Fibroblast of skin of left quadriceps (primary cell): Measurements from ENCODE around the gene CTSV.
"Not testable (repeated sequence)": the region's sequence is repeated elsewhere in the genome, so short reads cannot be mapped to it uniquely, and the experiment has no call there.

ENCODE experiments used
- DNase-seq, 2 experiments: peaks; one replicate each; pipeline ENCODE4 v3.0.0-alpha.2; 2013; ENCODE audit warnings: low read depth in 2 of 2

CTSV gene

DNA sequence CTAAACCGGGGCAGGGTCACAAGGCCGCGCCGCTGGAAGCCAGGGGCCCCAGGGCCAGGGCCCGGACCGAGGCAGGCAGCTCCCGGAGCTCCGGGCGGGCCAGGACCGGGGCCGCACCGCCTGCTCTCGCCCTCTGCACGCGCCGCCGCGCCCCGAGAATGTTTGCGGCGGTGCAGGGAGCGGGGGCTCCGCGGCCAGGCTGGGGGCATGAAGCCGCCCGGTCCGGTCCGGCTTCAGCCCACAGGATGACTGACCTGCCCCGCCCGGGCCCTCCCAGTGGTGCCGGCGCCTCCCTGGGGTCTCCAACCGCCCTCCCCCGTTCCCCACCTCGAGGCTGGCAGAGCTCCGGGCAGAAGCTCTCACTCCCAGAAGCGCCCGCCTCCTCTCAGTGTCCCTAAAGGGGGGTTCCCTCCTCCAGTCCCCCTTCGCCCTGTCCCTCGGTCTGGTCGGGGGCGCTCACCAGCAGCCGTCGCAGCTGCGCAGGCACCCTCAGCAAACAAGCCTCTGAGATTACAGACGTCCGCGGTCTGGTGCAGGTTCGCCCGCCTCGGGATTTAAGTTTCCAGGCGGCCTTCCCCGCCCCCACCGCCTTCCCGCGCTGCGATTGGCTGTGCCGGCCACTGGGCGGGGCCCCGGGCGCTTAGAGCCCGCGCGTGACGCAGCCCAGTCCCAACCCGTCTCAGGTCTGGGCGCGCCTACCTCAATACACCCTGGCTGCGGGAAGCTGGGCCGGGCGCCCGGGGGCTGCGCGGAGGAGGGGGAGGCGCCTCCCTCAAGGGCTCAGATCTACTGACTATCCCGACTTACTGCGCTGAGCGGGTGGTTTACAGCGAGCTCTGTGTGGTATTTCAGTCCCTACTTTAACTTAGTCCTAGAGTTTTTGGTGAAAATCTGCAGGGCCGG is at the start of gene CTSV:
Gene CTSV, minus strand, starts transcription at position 532 of the 903 bp plus-strand sequence. CDS start 1,099 bp downstream, outside the sequence.
- DNase-seq = peak; percentile 37 to 41

- DNase-seq = not testable (repeated sequence)
Measured at GRCh38 chr9:97087668-97088215, 48.8 kb upstream of the CTSV start.

- DNase-seq = not testable (repeated sequence)
Measured at GRCh38 chr9:97084562-97084991, 45.6 kb upstream of the CTSV start.

DNA sequence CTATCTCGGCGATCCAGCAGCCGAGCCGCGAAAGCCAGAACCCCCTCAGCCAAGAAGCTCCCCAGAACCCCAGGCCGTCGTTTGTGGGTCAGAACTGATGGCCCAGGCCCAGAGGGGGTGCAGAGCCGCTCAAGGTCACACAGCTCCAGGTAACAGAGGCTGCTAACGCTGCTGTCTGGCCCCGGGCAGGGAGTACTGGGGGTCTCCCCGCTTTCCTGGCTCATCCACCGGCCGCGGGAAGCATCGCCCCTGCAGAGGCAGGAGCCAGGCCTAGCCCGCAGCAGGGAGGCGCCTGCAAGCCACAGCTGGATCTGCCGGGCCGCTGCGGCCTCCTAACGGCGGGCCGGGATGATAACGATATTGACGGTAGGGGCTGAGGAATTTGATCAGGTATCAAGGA is 39.4 kb upstream of the CTSV start:
- DNase-seq = no peak

- DNase-seq = no peak
Measured at GRCh38 chr9:97077452-97078295, 38.7 kb upstream of the CTSV start.

DNA sequence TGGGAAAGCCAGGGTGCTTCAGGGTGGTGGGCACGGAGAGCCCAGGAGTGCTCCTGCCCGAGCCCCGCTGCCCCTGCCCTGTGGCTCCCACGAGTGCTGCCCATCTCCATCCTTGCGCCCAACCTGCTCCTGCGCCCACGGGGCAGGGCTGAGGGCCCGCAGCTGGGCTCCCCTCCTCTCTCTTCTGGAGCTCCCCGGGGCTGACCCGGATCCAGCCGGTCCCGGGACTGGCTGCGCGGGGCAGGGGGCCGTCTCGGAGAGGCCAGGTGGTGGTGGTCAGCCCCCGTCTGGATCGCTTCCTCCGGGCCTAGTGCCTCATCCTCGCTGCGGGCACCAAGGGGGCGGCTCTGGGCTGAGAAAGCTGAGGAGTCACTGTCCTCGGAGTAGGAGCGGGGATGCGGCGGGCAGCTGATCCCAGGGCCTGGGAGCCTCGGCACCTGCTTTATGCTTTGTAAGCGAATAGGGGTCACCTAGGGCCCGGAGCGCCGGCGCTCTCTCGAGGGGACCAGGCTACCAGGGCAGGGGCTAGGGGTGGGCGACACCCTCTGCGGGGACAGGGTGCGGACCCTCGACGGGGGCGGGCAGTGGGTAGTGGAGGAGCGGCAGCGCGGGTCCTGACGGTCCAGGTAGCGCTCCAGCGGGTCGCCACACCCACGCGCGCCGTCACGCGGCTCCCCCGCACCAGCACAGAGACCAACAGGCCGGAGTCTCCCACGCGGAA is 37.9 kb upstream of the CTSV start:
- not testable (repeated sequence) for DNase-seq

DNA sequence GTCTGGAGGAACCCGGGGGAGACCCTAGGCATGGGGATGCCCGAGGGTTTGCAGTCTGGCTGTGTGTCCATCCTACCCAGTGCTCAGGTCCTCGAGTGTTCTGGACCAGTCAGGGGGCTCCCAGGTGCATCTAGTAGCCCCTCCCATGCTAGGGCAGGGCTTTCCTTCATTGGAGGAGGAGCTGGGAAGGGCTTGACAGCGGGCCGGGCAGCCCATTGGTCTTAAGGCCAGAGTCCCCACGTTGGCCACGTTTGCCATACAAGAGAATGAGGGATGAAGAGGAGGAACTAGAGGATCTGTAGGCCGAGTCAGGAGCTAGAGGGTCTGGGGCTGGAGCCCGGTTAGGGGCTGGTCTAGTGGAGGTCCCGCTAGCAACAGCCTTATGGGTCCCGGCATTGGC is 37.3 kb upstream of the CTSV start:
- DNase-seq = no peak

GRCh38 chr9:97075289-97075985 is 36.5 kb upstream of the CTSV start:
- no peak for DNase-seq

GRCh38 chr9:97073506-97073905 is 34.6 kb upstream of the CTSV start:
- no peak for DNase-seq

DNA sequence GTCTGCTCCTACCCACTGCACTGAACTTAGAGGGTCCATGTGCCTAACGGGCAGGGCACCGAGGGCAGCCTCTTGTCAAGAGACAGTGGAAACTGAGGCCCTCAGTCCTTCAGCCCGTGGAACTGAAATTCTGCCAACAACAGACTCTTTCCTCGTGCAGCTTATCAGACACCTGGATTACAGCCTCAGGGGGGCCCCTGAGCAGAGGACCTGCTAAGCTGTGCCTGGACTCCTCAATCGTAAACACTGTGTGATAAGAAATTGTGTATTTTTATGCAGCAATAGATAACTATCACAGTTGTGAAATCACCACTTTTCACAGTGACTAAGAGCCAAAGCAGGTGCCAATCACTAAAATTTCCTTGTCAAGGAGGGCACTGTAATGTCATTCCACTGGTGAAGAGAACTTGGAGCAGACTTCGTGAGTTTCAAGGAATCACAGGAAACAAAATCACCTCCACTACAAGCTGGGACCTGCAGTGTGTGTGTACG is 33.4 kb upstream of the CTSV start:
- no peak for DNase-seq

- not testable (repeated sequence) for DNase-seq
Measured at GRCh38 chr9:97070325-97070724, 31.4 kb upstream of the CTSV start.

DNA sequence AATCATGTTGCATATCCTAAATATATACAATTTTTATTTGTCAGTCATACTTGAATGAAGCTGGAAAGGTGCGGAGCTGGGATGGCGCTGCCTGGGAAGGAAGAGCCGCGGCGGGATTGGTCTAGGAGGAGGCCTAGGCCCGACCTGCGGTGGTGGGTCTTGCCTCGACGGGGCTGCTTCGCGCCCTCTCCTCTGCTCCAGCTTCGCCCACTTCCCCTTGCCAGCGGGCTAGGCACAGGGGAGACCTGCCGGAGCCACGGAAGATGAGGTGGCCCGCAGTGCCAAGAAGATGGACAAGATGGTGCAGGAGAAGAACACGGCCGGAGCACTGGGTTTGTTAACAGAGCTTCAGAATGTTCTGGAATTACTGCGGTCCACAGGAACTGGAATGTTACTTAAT is 28.5 kb upstream of the CTSV start:
- DNase-seq = no peak

- no peak for DNase-seq
Measured at GRCh38 chr9:97064176-97064575, 25.2 kb upstream of the CTSV start.

DNA sequence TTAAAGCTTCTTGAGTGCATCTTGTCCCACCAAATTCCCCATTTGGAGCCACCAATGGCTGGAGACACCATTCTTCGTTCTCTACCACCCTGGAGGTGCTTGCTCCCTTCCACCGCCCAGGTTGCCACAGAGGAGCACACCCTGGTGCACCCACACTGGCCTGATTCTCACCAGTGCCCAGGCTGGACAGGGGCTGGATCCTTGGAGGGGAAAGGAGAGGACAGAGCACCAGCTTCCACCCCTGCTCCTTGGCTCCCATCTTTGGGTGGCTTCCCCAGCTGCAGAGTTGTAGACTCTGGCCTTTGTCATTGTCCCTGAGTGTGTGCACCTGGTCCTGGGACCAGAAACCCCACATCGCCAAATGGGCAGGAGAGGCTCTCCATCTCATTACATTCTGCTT is 21.9 kb upstream of the CTSV start:
- DNase-seq = no peak

GRCh38 chr9:97059626-97060025 is 20.7 kb upstream of the CTSV start:
- DNase-seq = no peak

DNA sequence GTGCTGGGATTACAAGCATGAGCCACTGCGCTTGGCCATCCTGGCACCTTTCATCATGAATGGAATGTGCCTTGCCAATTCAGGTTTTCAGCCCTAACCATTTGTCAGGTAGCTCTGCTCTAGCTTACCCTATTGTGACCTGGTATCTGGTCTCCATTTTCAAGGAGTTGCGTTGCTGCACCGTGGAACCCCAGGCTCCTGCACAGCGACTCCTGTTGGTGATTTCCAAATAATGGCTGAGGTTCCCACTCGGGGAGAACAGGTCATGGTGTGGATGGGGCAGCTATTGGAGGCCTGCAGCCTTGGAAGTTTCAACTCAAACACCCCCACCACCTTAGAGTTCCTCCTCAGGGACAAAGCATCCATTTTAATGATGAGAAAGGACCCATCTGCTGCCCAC is 18.7 kb upstream of the CTSV start:
- DNase-seq = no peak

- not testable (repeated sequence) for DNase-seq
Measured at GRCh38 chr9:97055891-97056290, 16.9 kb upstream of the CTSV start.

- no peak for DNase-seq
Measured at GRCh38 chr9:97053717-97054116, 14.8 kb upstream of the CTSV start.

GRCh38 chr9:97052735-97053134 is 13.8 kb upstream of the CTSV start:
- DNase-seq = no peak

DNA sequence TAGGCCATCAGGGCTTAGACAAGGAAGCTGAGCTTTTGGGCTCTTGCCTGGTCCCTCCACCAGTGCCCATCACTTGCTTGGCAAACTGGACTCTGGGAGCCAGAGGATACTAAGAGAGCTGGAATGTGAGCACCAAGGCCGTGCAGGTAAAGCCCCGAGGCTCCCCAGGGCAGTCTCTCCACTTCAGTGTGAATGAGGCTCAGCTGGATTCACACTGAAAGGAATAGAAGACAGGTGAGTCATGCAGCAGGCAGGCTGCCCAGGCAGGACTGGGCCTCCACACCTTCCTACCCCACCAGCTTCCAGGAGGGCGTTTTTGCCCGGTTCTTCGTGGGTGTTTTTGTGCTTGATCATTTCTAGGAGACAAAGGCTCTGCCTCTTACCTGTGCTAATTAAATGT is 7.3 kb upstream of the CTSV start:
- no peak for DNase-seq

DNA sequence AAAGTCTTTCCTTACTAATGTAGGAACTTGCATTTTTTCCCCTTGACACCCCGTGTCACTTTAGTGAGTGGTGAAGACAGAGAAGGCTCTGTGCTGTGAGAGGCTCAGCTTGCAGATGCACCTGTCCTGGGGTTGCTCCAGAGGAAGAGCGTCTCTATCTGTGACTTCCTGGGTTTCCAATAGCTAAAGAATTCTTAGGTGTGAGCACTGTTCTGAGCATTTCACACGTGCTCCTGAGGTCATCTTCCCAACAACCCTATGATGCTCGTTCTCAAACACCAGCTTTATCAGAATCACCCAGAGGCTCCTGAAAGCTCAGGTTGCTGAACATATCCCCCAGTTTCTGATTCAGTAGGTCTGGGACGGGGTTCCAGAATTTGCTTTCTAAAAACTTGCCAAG is 6.4 kb upstream of the CTSV start:
- DNase-seq = no peak
